Thymus (tissue), 11 donors: ENCODE data around the gene MYH9. TPM values are rescaled to one million over a fixed set of nuclear protein-coding genes. Genes with fewer than 3 reads are reported as not detected.
"Not testable (repeated sequence)": the region's sequence is repeated elsewhere in the genome, so short reads cannot be mapped to it uniquely, and the experiment has no call there.

Experiments
- DNase-seq, 9 donors: peaks; one replicate each; pipeline ENCODE4 v3.0.0-alpha.2; 2013; ENCODE audit warnings: low spot score in 9 of 9, low read depth in 6 of 9, missing footprints in 1 of 9
- H3K27ac ChIP-seq, 2 donors: one replicate each; pipeline ENCODE4 v1.5.1; 2013; ENCODE audit warnings: control low read depth in 1 of 2, low read depth in 1 of 2, low read length in 1 of 2, mild to moderate bottlenecking in 1 of 2, moderate library complexity in 1 of 2
- H3K27me3 ChIP-seq, 2 donors: one replicate each; pipeline ENCODE4 v1.5.1; 2013; ENCODE audit warnings: low read length in 1 of 2; ENCODE audit not compliant: control insufficient read depth in 2 of 2, insufficient read depth in 1 of 2
- H3K36me3 ChIP-seq, 2 donors: one replicate each; pipeline ENCODE4 v1.5.1; 2013; ENCODE audit warnings: low read length in 1 of 2, mild to moderate bottlenecking in 1 of 2, moderate library complexity in 1 of 2; ENCODE audit not compliant: control insufficient read depth in 2 of 2, insufficient read depth in 2 of 2
- H3K4me1 ChIP-seq, 2 donors: one replicate each; pipeline ENCODE4 v1.5.1; 2013; ENCODE audit warnings: low read length in 2 of 2; ENCODE audit not compliant: control insufficient read depth in 2 of 2, insufficient read depth in 2 of 2
- H3K4me3 ChIP-seq, 2 donors: one replicate each; pipeline ENCODE4 v1.5.1; 2013; ENCODE audit warnings: low read length in 2 of 2, control low read depth in 1 of 2, mild to moderate bottlenecking in 1 of 2
- H3K9me3 ChIP-seq, 2 donors: one replicate each; pipeline ENCODE4 v1.5.1; 2013; ENCODE audit warnings: low read length in 1 of 2, mild to moderate bottlenecking in 1 of 2; ENCODE audit not compliant: control insufficient read depth in 2 of 2, insufficient read depth in 1 of 2
- WGBS: extraction: QIAGEN DNeasy Blood & Tissue Kit; methylation state at CpG from one replicate; pipeline ENCODE4 v1.1.7; 2013; 5-methylcytosine and 5-hydroxymethylcytosine counted together
- polyA plus RNA-seq: library from polyadenylated mRNA; stranded (reverse); fragments of 200-250 nt; gene quantifications from one replicate; pipeline ENCODE4 v1.2.3, GENCODE V29; 2013
- total RNA-seq: library from RNA; stranded (reverse); fragments of 120-200 nt; gene quantifications from one replicate; pipeline ENCODE4 v1.2.4, GENCODE V29; 2013
- donor health status: healthy.

Gene MYH9
- total and polyA plus RNA-seq, 2 donors = 123 to 155 TPM

DNA sequence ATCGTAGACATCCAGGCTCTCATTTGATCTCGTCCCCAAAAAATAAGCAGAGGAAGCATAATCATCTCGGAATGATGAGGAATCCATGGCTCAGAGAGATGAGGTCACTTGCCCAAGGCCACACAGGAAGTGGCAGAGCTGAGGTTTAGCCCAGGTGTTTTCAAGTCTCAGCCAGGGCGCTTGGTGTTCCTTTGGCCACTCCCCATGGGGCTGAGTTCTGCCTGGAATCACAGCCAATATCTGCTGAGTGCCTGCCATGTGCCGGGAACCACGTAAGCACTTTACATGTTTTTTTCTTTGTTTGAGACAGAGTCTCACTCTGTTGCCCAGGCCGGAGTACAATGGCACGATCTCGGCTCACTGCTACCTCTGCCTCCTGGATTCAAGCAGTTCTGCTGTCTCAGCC is 29.5 kb upstream of the MYH9 start:
- DNase-seq = no peak
- H3K4me3 ChIP-seq = no peak overlapping the region
- no peak overlapping the region for H3K27ac ChIP-seq
- 89% methylated on average over 9 of the region's 9 CpGs for WGBS
- H3K4me1 ChIP-seq = peaks cover 5 to 32% of the 10 kb centered on the region in 2 donors
- peaks cover 0 to 3% of the 10 kb centered on the region in 2 donors for H3K9me3 ChIP-seq
- H3K36me3 ChIP-seq = no peaks in the 10 kb centered on the region
- H3K27me3 ChIP-seq = no peaks in the 10 kb centered on the region

DNA sequence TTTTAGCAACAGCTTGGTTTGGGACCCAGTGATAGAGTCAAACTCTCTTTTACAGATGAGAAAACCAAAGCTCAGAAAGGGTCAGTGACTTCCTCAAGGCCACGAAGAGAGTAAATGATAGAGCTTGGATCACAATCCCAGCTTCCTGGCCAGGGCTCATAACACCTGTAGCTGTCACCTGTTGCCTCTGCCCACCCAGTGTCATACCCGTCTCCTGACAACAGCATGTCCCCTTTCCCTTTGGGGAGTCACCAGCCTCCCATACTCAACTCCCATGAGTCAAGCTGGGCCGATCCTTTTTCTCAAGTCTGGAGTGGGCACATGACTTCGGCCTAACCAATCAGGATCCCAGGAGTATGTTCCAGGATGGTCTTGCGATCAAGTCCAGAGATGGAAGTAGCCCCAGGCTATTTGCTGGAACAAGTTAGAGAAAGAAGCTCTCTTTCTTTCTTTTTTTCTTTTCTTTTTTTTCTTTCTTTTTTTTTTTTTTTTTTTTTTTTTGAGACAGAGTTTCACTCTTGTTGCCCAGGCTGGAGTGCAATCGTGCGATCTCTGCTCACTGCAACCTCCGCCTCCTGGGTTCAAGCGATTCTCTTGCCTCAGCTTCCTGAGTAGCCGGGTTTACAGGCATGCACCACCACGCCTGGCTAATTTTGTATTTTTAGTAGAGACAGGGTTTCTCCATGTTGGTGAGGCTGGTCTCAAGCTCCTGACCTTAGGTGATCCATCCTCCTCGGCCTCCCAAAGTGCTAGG is 27.8 kb upstream of the MYH9 start:
- 92% methylated on average over 12 of the region's 12 CpGs for WGBS
- Histone ChIP-seq H3K27me3 (no peaks in the 10 kb centered on the region), H3K4me3 (no peak overlapping the region), H3K9me3 (peaks cover 0 to 3% of the 10 kb centered on the region in 2 donors), H3K36me3 (no peaks in the 10 kb centered on the region), H3K27ac (no peak overlapping the region), H3K4me1 (peaks cover 9 to 37% of the 10 kb centered on the region in 2 donors)
- no peak for DNase-seq

DNA sequence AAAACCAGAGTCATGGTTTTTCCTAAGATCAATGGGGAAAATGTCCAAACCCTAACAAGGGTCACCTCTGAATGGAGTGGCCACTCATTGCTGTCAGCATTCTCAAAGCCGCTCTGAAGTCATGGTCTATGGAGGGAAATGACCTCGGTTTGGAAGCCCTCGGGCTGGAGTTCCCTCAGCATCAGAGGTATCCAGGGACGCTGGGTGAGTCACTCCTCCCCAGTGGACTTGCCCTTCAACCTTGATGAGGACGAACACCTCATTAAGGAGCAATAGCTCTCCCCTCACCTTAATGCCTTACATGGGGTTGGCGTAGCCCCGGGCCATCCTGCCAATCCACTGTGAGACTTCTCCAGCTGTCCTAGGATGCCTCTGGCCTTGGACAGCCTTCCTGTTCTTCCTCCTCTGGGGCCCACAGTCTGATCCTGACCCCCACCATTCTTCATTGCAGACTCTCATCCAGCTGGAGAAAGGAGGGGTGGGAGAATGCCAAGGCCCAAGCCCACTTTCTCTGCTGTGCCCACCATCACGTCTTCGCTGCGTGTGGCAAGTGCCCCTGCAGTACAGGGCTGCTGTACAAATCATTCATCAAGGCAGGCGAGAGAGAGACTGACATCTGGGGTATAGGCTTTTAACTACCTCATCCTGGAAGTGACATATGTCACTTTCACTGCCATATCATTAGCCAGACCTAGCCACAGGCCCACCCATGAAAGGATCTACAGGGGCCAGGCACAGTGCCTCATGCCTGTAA is 25.4 kb upstream of the MYH9 start:
- Histone ChIP-seq H3K27me3 (no peaks in the 10 kb centered on the region), H3K27ac (no peak overlapping the region), H3K4me3 (no peak overlapping the region), H3K4me1 (peaks cover 11 to 37% of the 10 kb centered on the region in 2 donors), H3K9me3 (peaks cover 0 to 6% of the 10 kb centered on the region in 2 donors), H3K36me3 (no peaks in the 10 kb centered on the region)
- 97% methylated on average over 11 of the region's 11 CpGs for WGBS
- no peak for DNase-seq

DNA sequence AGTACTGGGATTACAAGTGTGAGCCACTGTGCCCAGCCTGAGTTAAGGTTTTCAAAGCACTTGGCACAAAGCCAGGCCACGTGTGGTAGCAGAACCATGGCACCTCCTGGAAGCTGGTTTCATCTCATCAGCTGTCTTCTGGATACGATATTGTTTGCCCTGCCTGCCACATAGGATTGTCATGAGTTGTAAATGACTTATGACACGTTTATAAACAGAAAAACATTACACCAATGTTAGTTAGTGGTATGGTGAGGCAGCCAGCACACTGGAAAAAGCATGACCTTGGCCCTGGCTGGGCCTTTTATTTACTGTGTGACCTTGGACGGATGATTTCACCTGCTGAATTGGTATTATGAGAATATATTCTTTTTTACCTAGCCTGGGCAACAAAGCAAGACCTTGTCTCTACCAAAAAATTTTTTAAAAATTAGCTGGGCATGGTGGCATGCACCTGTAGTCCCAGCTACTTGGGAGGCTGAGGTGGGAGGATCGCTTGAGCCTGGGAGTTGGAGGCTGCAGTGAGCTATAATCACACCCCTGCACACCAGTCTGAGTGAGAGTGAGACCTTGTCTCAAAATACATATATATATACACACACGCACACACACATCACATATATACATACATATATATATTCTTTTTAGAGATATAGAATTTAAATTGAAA is 24.0 kb upstream of the MYH9 start:
- H3K4me1 ChIP-seq = peaks cover 21 to 39% of the 10 kb centered on the region in 2 donors
- DNase-seq = no peak
- WGBS = 73% methylated on average over 6 of the region's 6 CpGs
- no peaks in the 10 kb centered on the region for H3K27me3 ChIP-seq
- H3K4me3 ChIP-seq = no peak overlapping the region
- H3K27ac ChIP-seq = no peak overlapping the region
- peaks cover 0 to 3% of the 10 kb centered on the region in 2 donors for H3K9me3 ChIP-seq
- no peaks in the 10 kb centered on the region for H3K36me3 ChIP-seq

DNA sequence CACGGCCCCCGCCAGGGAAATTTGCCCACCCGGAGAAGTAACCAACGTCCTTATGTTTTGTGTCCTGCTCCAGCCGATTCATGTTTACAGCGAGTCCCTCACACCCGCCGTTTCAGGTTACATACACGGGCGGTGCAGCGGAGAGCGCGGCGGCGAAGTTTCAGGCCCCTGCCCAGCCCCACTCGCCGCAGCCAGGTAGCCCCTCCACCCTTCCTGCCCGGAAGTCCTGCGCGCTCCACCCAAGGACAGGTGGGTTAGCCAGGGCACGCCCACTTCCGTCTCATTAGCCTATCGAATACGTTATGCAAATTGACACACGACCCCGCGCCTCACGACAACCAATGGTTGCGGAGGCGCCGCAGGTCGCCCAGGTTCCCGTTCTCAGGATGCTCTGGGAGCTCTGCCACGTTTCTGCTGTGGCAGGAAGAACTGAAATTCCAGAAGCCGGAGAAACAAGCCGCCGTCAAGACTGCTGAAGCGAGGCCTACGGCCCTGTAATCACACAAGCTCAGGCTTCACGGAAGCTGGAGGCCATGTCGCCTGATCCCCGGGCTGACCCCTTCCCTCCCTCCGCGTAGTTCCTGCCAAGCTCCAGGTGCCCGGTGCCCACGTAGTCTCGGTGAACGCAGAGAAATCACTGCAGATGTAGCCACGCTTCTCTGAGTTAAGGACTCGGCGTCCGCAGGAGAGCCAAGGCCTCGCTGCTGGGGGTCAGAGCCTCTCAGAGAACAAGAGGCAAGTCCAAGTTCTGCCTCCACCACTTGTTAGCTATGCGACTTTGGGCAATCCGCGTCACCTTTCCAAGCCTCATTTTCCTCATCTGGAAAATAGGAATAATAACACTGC is 22.4 kb upstream of the MYH9 start:
- Histone ChIP-seq H3K36me3 (no peaks in the 10 kb centered on the region), H3K4me3 (peak overlapping the region; percentile 38 to 51), H3K27me3 (no peaks in the 10 kb centered on the region), H3K4me1 (peaks cover 36 to 50% of the 10 kb centered on the region in 2 donors), H3K27ac (peak overlapping the region; percentile 79 to 88), H3K9me3 (peaks cover 0 to 4% of the 10 kb centered on the region in 2 donors)
- DNase-seq = peak in 8 of 9 donors; percentile 67 to 92 (median 74)
- 43% methylated on average over 56 of the region's 56 CpGs for WGBS

DNA sequence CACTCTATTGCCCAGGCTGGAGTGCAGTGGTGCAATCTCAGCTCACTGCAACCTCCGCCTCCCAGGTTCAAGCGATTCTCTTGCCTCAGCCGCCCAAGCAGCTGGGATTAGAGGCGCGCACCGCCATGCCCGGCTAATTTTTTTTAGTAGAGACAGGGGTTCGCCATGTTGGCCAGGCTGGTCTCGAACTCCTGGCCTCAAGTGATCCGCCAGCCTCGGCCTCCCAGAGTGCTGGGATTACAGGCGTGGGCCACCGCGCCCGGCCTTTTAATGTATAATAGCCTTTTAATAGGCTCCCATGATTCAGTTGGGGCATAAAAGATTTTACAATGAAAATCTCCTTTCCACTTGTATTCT is 21.8 kb upstream of the MYH9 start:
- not testable (repeated sequence) for H3K9me3 ChIP-seq, H3K27me3 ChIP-seq, H3K36me3 ChIP-seq, DNase-seq
- Histone ChIP-seq H3K4me3 (peak overlapping the region; percentile 38 to 51), H3K4me1 (peaks cover 41 to 56% of the 10 kb centered on the region in 2 donors), H3K27ac (peak overlapping the region; percentile 79 to 88)
- 94% methylated on average over 15 of the region's 15 CpGs for WGBS

DNA sequence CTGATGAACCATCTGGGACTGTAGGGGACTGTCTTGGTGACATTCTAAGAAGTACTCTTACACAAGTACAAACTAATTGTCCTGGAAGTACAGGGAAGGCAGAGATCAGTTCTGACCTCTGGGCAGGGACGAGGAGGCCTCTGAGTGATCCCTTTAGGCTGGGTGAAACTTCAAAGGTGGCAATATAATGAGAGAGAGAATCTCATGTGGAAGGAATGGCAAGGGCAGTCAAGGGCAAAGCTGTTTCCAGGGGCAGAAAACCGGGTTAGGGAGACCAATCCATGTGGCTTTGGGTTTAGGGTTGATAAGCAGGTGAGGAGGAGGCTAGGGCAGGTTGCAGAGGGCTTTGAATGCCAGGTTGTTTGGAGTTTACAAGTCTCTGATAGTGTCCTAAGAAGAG is 21.3 kb upstream of the MYH9 start:
- Histone ChIP-seq H3K4me3 (no peak overlapping the region), H3K27ac (peak overlapping the region in 1 of 2 donors; percentile 31), H3K27me3 (no peaks in the 10 kb centered on the region), H3K9me3 (peaks cover 0 to 10% of the 10 kb centered on the region in 2 donors), H3K4me1 (peaks cover 44 to 61% of the 10 kb centered on the region in 2 donors), H3K36me3 (no peaks in the 10 kb centered on the region)
- WGBS = 93% methylated on average over 2 of the region's 2 CpGs
- no peak for DNase-seq

DNA sequence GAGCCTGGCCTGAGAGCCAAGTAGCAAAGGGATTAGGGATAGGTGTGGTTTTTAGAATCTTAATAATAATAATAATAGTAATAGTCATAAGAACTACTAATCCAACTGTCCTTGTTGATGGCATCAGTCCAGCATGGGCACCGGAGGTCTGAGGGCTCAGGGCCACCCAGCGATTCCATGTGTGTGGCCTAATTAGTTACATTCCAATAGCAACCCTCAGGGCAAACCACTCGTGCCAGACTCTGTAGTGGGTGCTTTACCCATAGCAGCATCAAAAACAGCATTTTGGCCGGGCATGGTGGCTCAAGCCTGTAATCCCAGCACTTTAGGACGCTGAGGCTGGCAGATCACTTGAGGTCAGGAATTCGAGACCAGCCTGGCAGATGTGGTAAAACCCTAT is 19.0 kb upstream of the MYH9 start:
- Histone ChIP-seq H3K27ac (peak overlapping the region; percentile 94 to 98), H3K36me3 (no peaks in the 10 kb centered on the region), H3K4me3 (no peak overlapping the region), H3K27me3 (no peaks in the 10 kb centered on the region), H3K4me1 (peaks cover 44 to 59% of the 10 kb centered on the region in 2 donors), H3K9me3 (peaks cover 0 to 10% of the 10 kb centered on the region in 2 donors)
- 95% methylated on average over 6 of the region's 6 CpGs for WGBS
- DNase-seq = no peak
